ENCODE measurements around the gene ANHX.
A peak's percentile ranks its signal among the peaks of the same experiment; 100 is the strongest.

ANHX gene

GRCh38 chr12:133227281-133227852 is 8.3 kb downstream of the ANHX start:
- H3K36me3 ChIP-seq (ENCODE audit: control insufficient read depth, insufficient read depth, low read length) = no peaks in the 10 kb centered on the region
- peaks cover 39% of the 10 kb centered on the region for H3K9me3 ChIP-seq (ENCODE audit: control insufficient read depth, insufficient read depth, low read length)
- no peak overlapping the region for H3K4me3 ChIP-seq (ENCODE audit: low read depth, low read length)
- H3K9ac ChIP-seq (ENCODE audit: low read depth, low read length) = no peak overlapping the region
- H3K27me3 ChIP-seq (ENCODE audit: control insufficient read depth, insufficient read depth, low read length) = no peaks in the 10 kb centered on the region
- no peaks in the 10 kb centered on the region for H3K4me1 ChIP-seq (ENCODE audit: control insufficient read depth, insufficient read depth, low read length)

- no peak overlapping the region for H3K4me3 ChIP-seq (ENCODE audit: low read depth, low read length)
- H3K27me3 ChIP-seq (ENCODE audit: control insufficient read depth, insufficient read depth, low read length) = no peaks in the 10 kb centered on the region
- no peak overlapping the region for H3K9ac ChIP-seq (ENCODE audit: low read depth, low read length)
- H3K4me1 ChIP-seq (ENCODE audit: control insufficient read depth, insufficient read depth, low read length) = no peaks in the 10 kb centered on the region
- peaks cover 36% of the 10 kb centered on the region for H3K9me3 ChIP-seq (ENCODE audit: control insufficient read depth, insufficient read depth, low read length)
- H3K36me3 ChIP-seq (ENCODE audit: control insufficient read depth, insufficient read depth, low read length) = no peaks in the 10 kb centered on the region
Measured at GRCh38 chr12:133226690-133227089, 9.0 kb downstream of the ANHX start.

GRCh38 chr12:133225527-133225926 is 10.2 kb downstream of the ANHX start:
- no peak overlapping the region for H3K9ac ChIP-seq (ENCODE audit: low read depth, low read length)
- no peaks in the 10 kb centered on the region for H3K4me1 ChIP-seq (ENCODE audit: control insufficient read depth, insufficient read depth, low read length)
- H3K36me3 ChIP-seq (ENCODE audit: control insufficient read depth, insufficient read depth, low read length) = no peaks in the 10 kb centered on the region
- H3K4me3 ChIP-seq (ENCODE audit: low read depth, low read length) = no peak overlapping the region
- peaks cover 33% of the 10 kb centered on the region for H3K9me3 ChIP-seq (ENCODE audit: control insufficient read depth, insufficient read depth, low read length)
- no peaks in the 10 kb centered on the region for H3K27me3 ChIP-seq (ENCODE audit: control insufficient read depth, insufficient read depth, low read length)

- no peak overlapping the region for H3K4me3 ChIP-seq (ENCODE audit: low read depth, low read length)
- no peaks in the 10 kb centered on the region for H3K27me3 ChIP-seq (ENCODE audit: control insufficient read depth, insufficient read depth, low read length)
- H3K4me1 ChIP-seq (ENCODE audit: control insufficient read depth, insufficient read depth, low read length) = no peaks in the 10 kb centered on the region
- no peaks in the 10 kb centered on the region for H3K36me3 ChIP-seq (ENCODE audit: control insufficient read depth, insufficient read depth, low read length)
- peaks cover 45% of the 10 kb centered on the region for H3K9me3 ChIP-seq (ENCODE audit: control insufficient read depth, insufficient read depth, low read length)
- no peak overlapping the region for H3K9ac ChIP-seq (ENCODE audit: low read depth, low read length)
Measured at GRCh38 chr12:133222211-133222610, 13.5 kb downstream of the ANHX start.

GRCh38 chr12:133221241-133221640 is 14.4 kb downstream of the ANHX start:
- no peak overlapping the region for H3K9ac ChIP-seq (ENCODE audit: low read depth, low read length)
- no peaks in the 10 kb centered on the region for H3K4me1 ChIP-seq (ENCODE audit: control insufficient read depth, insufficient read depth, low read length)
- peaks cover 40% of the 10 kb centered on the region for H3K9me3 ChIP-seq (ENCODE audit: control insufficient read depth, insufficient read depth, low read length)
- no peaks in the 10 kb centered on the region for H3K27me3 ChIP-seq (ENCODE audit: control insufficient read depth, insufficient read depth, low read length)
- H3K4me3 ChIP-seq (ENCODE audit: low read depth, low read length) = no peak overlapping the region
- no peaks in the 10 kb centered on the region for H3K36me3 ChIP-seq (ENCODE audit: control insufficient read depth, insufficient read depth, low read length)

GRCh38 chr12:133220521-133220920 is 15.2 kb downstream of the ANHX start:
- H3K4me3 ChIP-seq (ENCODE audit: low read depth, low read length) = no peak overlapping the region
- H3K36me3 ChIP-seq (ENCODE audit: control insufficient read depth, insufficient read depth, low read length) = no peaks in the 10 kb centered on the region
- H3K4me1 ChIP-seq (ENCODE audit: control insufficient read depth, insufficient read depth, low read length) = no peaks in the 10 kb centered on the region
- no peaks in the 10 kb centered on the region for H3K27me3 ChIP-seq (ENCODE audit: control insufficient read depth, insufficient read depth, low read length)
- H3K9me3 ChIP-seq (ENCODE audit: control insufficient read depth, insufficient read depth, low read length) = peaks cover 37% of the 10 kb centered on the region
- no peak overlapping the region for H3K9ac ChIP-seq (ENCODE audit: low read depth, low read length)

GRCh38 chr12:133217219-133217618 is 18.5 kb downstream of the ANHX start:
- H3K4me1 ChIP-seq (ENCODE audit: control insufficient read depth, insufficient read depth, low read length) = no peaks in the 10 kb centered on the region
- H3K27me3 ChIP-seq (ENCODE audit: control insufficient read depth, insufficient read depth, low read length) = no peaks in the 10 kb centered on the region
- peaks cover 43% of the 10 kb centered on the region for H3K9me3 ChIP-seq (ENCODE audit: control insufficient read depth, insufficient read depth, low read length)
- no peak overlapping the region for H3K4me3 ChIP-seq (ENCODE audit: low read depth, low read length)
- no peaks in the 10 kb centered on the region for H3K36me3 ChIP-seq (ENCODE audit: control insufficient read depth, insufficient read depth, low read length)
- no peak overlapping the region for H3K9ac ChIP-seq (ENCODE audit: low read depth, low read length)

- H3K4me3 ChIP-seq (ENCODE audit: low read depth, low read length) = no peak overlapping the region
- no peaks in the 10 kb centered on the region for H3K36me3 ChIP-seq (ENCODE audit: control insufficient read depth, insufficient read depth, low read length)
- H3K9me3 ChIP-seq (ENCODE audit: control insufficient read depth, insufficient read depth, low read length) = peaks cover 37% of the 10 kb centered on the region
- H3K4me1 ChIP-seq (ENCODE audit: control insufficient read depth, insufficient read depth, low read length) = no peaks in the 10 kb centered on the region
- H3K27me3 ChIP-seq (ENCODE audit: control insufficient read depth, insufficient read depth, low read length) = no peaks in the 10 kb centered on the region
- H3K9ac ChIP-seq (ENCODE audit: low read depth, low read length) = no peak overlapping the region
Measured at GRCh38 chr12:133215724-133216123, 20.0 kb downstream of the ANHX start.

- H3K4me1 ChIP-seq (ENCODE audit: control insufficient read depth, insufficient read depth, low read length) = no peaks in the 10 kb centered on the region
- H3K4me3 ChIP-seq (ENCODE audit: low read depth, low read length) = no peak overlapping the region
- peaks cover 23% of the 10 kb centered on the region for H3K36me3 ChIP-seq (ENCODE audit: control insufficient read depth, insufficient read depth, low read length)
- no peak overlapping the region for H3K9ac ChIP-seq (ENCODE audit: low read depth, low read length)
- H3K27me3 ChIP-seq (ENCODE audit: control insufficient read depth, insufficient read depth, low read length) = no peaks in the 10 kb centered on the region
- peaks cover 68% of the 10 kb centered on the region for H3K9me3 ChIP-seq (ENCODE audit: control insufficient read depth, insufficient read depth, low read length)
Measured at GRCh38 chr12:133206390-133206789, 29.3 kb downstream of the ANHX start.

- Histone ChIP-seq H3K9me3 (ENCODE audit: control insufficient read depth, insufficient read depth, low read length) (peaks cover 64% of the 10 kb centered on the region), H3K4me1 (ENCODE audit: control insufficient read depth, insufficient read depth, low read length) (no peaks in the 10 kb centered on the region), H3K36me3 (ENCODE audit: control insufficient read depth, insufficient read depth, low read length) (peaks cover 26% of the 10 kb centered on the region), H3K9ac (ENCODE audit: low read depth, low read length) (no peak overlapping the region), H3K27me3 (ENCODE audit: control insufficient read depth, insufficient read depth, low read length) (no peaks in the 10 kb centered on the region), H3K4me3 (ENCODE audit: low read depth, low read length) (peak overlapping the region; percentile 4)
Measured at GRCh38 chr12:133204264-133204603, 31.4 kb downstream of the ANHX start.

GRCh38 chr12:133203344-133204263 is 32.1 kb downstream of the ANHX start:
- Histone ChIP-seq H3K4me3 (ENCODE audit: low read depth, low read length) (peak overlapping the region; percentile 4), H3K27me3 (ENCODE audit: control insufficient read depth, insufficient read depth, low read length) (no peaks in the 10 kb centered on the region), H3K4me1 (ENCODE audit: control insufficient read depth, insufficient read depth, low read length) (no peaks in the 10 kb centered on the region), H3K36me3 (ENCODE audit: control insufficient read depth, insufficient read depth, low read length) (peaks cover 26% of the 10 kb centered on the region), H3K9ac (ENCODE audit: low read depth, low read length) (no peak overlapping the region), H3K9me3 (ENCODE audit: control insufficient read depth, insufficient read depth, low read length) (peaks cover 64% of the 10 kb centered on the region)
